Left ventricle myocardium inferior (tissue), 1 donor: ENCODE results near the gene ATG7. TPM values are rescaled to one million over a fixed set of nuclear protein-coding genes. Genes with fewer than 3 reads are reported as not detected.

Experiments used
- DNase-seq: peaks from one replicate; pipeline ENCODE4 v3.0.0-alpha.2; 2020
- H3K27ac ChIP-seq: fragments of 200-600 bp; replicated peaks from 2 replicates; pipeline ENCODE4 v1.8.0; 2021
- H3K27me3 ChIP-seq: fragments of 200-600 bp; 2 replicates; pipeline ENCODE4 v1.8.0; 2021; ENCODE audit warnings: low read depth
- H3K36me3 ChIP-seq: fragments of 200-600 bp; 2 replicates; pipeline ENCODE4 v1.8.0; 2021
- H3K4me1 ChIP-seq: fragments of 200-600 bp; 2 replicates; pipeline ENCODE4 v1.8.0; 2021
- H3K4me3 ChIP-seq: fragments of 200-600 bp; 2 replicates; pipeline ENCODE4 v1.8.0; 2021; ENCODE audit warnings: mild to moderate bottlenecking, moderate library complexity
- H3K9me3 ChIP-seq: fragments of 200-600 bp; replicated peaks from 2 replicates; pipeline ENCODE4 v1.8.0; 2021
- intact Hi-C: fragments of 100-400 bp; cut with micrococcal nuclease; formaldehyde crosslinking; loops from one replicate; pipeline ENCODE4 v1.11.0; 2022
- total RNA-seq: library from RNA; stranded (reverse); fragmentation: NEBNext Ultra II Directional; extraction: Animal tissue kit (Norgen Biotek cat#: 25700); gene quantifications from one replicate; pipeline ENCODE4 v1.2.1, GENCODE V29; 2021
- TF ChIP-seq, protein P1 (sequence below): fragments of 200-600 bp; IDR thresholded peaks from 2 replicates; pipeline ENCODE4 v1.8.0; 2021; ENCODE audit warnings: antibody characterized with exemption, mild to moderate bottlenecking, borderline replicate concordance
- donor health status: DM: no; HTN: yes; CAD: no; lungs with severe emphysema.

Gene ATG7
- total RNA-seq, 1 donor from 2014 or later, result 15.7 TPM

DNA sequence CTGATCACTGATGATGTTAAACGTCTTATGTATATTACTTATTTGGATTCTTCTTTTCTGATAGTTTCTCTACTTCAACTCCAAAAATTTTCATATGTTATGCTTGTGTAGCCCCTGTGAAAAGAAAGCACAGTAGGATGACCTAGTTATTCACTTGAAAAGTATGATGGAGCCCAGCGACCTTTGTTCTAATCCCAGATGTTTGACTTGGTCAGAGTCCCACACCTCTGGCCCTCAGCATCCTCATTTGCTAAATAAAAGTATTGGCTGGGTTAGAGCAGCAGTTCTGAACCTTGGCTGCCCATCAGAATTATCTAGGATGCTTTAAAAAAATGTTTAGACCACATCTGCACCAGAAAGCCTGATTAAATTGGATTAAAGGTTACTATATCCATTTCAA lies 173.7 kb downstream of the ATG7 start:
- Histone ChIP-seq H3K27me3 (no peaks in the 10 kb centered on the region), H3K4me3 (no peak overlapping the region), H3K36me3 (no peaks in the 10 kb centered on the region), H3K4me1 (peaks cover 8% of the 10 kb centered on the region), H3K9me3 (no peaks in the 10 kb centered on the region), H3K27ac (no peak overlapping the region)
- TF ChIP-seq, protein P1, sequence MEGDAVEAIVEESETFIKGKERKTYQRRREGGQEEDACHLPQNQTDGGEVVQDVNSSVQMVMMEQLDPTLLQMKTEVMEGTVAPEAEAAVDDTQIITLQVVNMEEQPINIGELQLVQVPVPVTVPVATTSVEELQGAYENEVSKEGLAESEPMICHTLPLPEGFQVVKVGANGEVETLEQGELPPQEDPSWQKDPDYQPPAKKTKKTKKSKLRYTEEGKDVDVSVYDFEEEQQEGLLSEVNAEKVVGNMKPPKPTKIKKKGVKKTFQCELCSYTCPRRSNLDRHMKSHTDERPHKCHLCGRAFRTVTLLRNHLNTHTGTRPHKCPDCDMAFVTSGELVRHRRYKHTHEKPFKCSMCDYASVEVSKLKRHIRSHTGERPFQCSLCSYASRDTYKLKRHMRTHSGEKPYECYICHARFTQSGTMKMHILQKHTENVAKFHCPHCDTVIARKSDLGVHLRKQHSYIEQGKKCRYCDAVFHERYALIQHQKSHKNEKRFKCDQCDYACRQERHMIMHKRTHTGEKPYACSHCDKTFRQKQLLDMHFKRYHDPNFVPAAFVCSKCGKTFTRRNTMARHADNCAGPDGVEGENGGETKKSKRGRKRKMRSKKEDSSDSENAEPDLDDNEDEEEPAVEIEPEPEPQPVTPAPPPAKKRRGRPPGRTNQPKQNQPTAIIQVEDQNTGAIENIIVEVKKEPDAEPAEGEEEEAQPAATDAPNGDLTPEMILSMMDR, result no peak
- DNase-seq, result no peak
- intact Hi-C loops, result no loop called here

GRCh38 chr3:11447584-11448200 lies 175.5 kb downstream of the ATG7 start:
- Histone ChIP-seq H3K4me3 (no peak overlapping the region), H3K4me1 (peaks cover 11% of the 10 kb centered on the region), H3K27me3 (no peaks in the 10 kb centered on the region), H3K36me3 (no peaks in the 10 kb centered on the region), H3K27ac (no peak overlapping the region), H3K9me3 (no peaks in the 10 kb centered on the region)
- intact Hi-C loops, result no loop called here
- no peak for DNase-seq
- TF ChIP-seq, protein P1, result no peak

GRCh38 chr3:11450015-11450414 lies 177.8 kb downstream of the ATG7 start:
- H3K4me3 ChIP-seq, result no peak overlapping the region
- no peak for DNase-seq
- H3K36me3 ChIP-seq, result no peaks in the 10 kb centered on the region
- H3K27ac ChIP-seq, result no peak overlapping the region
- TF ChIP-seq, protein P1, result no peak
- no peaks in the 10 kb centered on the region for H3K9me3 ChIP-seq
- peaks cover 23% of the 10 kb centered on the region for H3K4me1 ChIP-seq
- no peaks in the 10 kb centered on the region for H3K27me3 ChIP-seq
- intact Hi-C loops, result no loop called here

DNA sequence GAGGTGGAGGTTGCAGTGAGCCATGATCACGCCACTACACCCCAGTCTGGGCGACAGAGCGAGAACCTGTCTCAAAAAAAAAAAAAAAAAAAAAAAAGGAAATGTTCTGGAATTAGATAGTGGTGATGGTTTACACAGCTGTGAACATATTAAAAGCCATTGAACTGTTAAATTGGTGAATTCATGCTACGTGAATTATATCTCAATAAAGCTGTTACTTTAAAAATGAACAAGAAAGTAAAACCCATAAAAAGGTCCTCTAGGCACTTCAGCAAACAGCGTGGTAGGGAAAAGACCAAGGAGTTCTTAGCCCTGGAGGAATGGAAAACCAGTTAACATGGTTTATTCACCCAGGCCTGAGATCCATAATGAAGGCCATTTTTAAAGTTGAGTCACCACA lies 180.1 kb downstream of the ATG7 start:
- intact Hi-C loops, result no loop called here
- DNase-seq, result no peak
- Histone ChIP-seq H3K27me3 (no peaks in the 10 kb centered on the region), H3K27ac (peak overlapping the region; percentile 55), H3K9me3 (no peaks in the 10 kb centered on the region), H3K36me3 (no peaks in the 10 kb centered on the region), H3K4me3 (no peak overlapping the region), H3K4me1 (peaks cover 15% of the 10 kb centered on the region)
- TF ChIP-seq, protein P1, result no peak

- no peak for DNase-seq
- Histone ChIP-seq H3K9me3 (no peaks in the 10 kb centered on the region), H3K27me3 (no peaks in the 10 kb centered on the region), H3K4me3 (no peak overlapping the region), H3K27ac (peak overlapping the region; percentile 55), H3K4me1 (peaks cover 15% of the 10 kb centered on the region), H3K36me3 (no peaks in the 10 kb centered on the region)
- intact Hi-C loops, result no loop called here
- TF ChIP-seq, protein P1, result no peak
Observed at GRCh38 chr3:11452885-11453847, 181.0 kb downstream of the ATG7 start.
